RPMI7951 (cell line): ENCODE results near the gene COMMD1. TPM values are rescaled to one million over a fixed set of nuclear protein-coding genes. Genes with fewer than 3 reads are reported as not detected.
"Not testable (repeated sequence)": the region's sequence is repeated elsewhere in the genome, so short reads cannot be mapped to it uniquely, and the experiment has no call there.

Experiments used
- DNase-seq: peaks from one replicate; pipeline ENCODE4 v3.0.0-alpha.2; 2012; ENCODE audit warnings: low read depth
- total RNA-seq: library from RNA; depleted of rRNA; stranded (reverse); fragments of >200 nt; shearing (Covaris generic); gene quantifications from 2 replicates; pipeline ENCODE4 v1.2.3, GENCODE V29; 2014

Gene COMMD1
- total RNA-seq, 1 experiment from 2014 or later, result 78.7 TPM

- DNase-seq, result no peak
Observed at GRCh38 chr2:61924895-61925663, 19.6 kb downstream of the COMMD1 start.

GRCh38 chr2:61926531-61927477, 21.3 kb downstream of the COMMD1 start:
- no peak for DNase-seq

DNA sequence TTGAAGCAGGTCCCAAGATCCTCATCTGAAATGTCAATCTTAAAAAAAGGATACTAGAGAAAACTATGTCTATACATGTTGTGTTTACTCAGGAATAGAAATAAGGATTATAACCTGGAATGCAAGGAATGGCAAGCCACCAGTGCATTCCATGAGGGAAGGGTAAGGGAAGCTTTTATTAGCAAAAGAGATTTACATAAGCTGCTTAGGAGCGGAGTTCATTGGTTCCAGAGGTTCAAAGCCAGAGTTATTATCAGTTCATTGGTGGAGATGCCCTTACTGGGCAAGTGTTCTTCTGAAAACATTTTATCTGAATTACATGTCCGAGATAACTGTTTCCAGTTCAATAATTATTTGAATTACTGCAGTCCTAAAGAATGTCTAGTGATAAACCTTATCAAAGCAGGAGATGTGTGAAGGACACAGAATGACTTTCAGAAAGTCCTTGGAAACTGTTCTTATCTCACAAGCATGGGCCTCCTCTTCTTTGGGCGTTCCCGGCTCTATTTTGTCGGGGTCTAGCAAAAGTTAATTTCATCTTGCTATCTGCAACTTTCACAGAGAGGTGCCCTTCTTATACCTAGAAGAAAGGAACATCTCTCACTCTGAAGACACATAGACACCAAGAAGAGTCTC, 23.5 kb downstream of the COMMD1 start:
- DNase-seq, result no peak

GRCh38 chr2:61937098-61937497, 31.6 kb downstream of the COMMD1 start:
- no peak for DNase-seq

DNA sequence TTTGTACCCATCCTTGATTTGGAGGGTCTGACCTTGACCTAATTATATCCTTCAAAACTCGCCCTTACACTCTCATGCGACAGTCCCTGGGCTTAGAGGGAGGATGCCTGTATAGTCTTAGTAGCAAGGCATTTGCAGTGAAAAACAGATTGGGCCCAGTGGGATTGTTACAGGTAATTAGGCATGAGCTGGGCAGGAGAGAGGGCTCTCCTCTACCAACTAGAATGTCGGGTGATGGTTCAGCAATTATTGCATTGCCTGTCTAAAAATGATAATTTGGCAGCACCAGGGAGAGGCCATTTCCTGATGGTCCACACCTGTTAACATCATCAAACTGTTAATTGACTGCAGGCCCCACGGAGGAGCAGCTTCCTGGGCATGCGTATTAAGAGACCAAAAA, 32.4 kb downstream of the COMMD1 start:
- no peak for DNase-seq

DNA sequence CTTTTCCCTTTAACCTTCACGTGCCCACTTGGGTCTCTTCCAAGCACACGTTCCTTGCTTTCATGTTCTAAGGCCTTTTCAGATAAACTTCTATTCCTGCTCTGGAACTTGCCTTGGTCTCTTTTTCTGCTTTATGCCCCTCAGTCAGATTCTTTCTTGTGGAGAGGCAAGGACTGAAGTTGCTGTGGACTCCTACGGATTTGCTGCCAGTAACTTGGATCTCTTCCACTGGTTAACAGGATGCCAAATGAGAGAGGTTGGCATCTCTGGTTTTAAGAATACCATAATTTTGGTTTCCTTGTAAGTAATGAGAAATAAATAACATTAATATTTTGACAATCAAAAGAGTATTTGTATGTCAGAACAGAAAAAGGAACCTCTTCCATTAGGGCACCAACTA, 33.0 kb downstream of the COMMD1 start:
- no peak for DNase-seq

DNA sequence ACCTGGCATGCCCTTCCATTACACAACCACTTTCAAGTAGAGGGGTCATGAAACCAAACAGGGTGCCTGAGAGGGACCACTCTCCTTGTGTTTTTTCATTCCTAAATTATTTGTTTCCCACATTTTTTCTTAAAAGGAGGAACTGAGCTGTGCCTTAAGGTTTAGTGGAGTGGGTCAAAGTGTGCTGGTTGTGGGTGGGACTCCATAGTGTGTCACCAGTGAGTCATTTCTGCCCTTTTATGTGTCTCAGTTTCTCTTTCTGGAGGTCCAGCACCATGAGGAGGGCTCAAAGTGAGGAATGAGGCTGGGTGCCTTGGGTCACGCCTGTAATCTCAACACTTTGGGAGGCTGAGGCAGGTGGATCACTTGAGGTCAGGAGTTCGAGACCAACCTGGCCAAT, 37.8 kb downstream of the COMMD1 start:
- no peak for DNase-seq

DNA sequence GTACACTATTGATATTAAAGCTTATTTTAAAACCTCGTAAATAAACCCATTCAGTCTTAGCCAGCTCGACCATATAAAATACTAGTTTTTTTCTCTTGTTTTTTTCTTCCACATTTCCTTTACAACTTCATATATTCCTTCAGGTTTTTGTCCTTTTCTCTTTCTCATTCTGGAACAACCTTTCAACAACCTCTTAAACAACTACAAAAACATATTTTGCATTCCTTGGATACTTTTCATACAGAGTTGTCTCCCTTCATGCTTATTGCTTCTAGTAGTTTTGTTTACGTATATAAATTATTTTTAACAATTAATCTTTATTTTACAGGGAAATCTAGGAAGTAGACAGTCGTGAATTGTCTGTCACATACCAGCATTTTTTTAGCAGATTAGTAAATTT, 41.2 kb downstream of the COMMD1 start:
- DNase-seq, result no peak

GRCh38 chr2:61948661-61949457, 43.4 kb downstream of the COMMD1 start:
- peak; percentile 13 for DNase-seq

DNA sequence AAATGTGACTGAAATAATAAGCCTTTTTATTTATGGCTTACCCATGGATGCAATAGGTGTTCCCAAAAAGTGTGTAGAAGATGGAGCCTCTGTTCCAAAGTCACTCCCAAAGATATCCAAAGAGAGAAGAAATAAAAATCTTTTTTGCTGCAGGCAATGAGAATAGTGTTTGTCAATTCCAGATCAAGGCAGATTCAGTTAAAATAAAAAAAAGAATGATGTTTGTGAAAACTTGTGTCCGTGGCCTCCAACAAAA, 43.9 kb downstream of the COMMD1 start:
- no peak for DNase-seq

DNA sequence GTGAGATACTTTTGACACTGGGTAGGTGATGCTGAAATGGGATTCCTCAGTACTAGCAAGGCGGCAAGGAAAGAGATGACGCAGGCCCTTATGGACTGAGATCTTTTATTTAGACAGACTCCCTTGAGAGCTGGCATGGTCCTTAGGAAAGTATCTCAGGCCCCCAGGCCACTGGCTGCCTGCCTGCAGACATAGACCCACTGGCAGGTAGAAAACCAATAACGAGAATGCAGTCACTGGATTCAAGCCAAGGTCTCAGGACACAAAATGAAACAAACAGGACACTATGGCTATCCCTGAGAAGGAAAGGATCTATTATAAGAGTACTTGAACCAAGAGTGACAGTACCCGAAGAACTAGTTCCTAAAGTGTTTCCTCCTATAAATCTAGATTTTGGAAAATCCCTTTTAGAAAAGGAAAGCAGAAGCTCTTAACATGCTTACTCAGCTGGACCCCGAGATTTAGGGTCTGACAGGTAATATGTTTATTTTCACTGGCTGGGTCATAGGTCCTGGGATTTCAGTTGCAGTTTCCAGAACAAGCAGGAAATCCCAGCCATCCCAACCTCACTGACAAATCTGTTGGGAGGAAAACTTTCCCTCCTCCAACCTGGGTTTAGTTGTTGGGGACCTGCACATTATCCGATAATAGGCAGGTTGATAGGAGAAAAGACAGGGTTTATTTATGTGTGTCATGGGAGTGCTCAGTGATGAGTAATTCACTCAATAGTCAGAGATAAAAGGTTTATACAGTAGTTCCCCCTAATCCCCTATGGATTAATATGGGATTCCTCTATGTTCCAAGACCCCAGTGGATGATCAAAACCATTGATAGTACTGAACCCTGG, 44.5 kb downstream of the COMMD1 start:
- no peak for DNase-seq

GRCh38 chr2:61950571-61951315, 45.3 kb downstream of the COMMD1 start:
- no peak for DNase-seq

- DNase-seq, result no peak
Observed at GRCh38 chr2:61951881-61952280, 46.4 kb downstream of the COMMD1 start.

DNA sequence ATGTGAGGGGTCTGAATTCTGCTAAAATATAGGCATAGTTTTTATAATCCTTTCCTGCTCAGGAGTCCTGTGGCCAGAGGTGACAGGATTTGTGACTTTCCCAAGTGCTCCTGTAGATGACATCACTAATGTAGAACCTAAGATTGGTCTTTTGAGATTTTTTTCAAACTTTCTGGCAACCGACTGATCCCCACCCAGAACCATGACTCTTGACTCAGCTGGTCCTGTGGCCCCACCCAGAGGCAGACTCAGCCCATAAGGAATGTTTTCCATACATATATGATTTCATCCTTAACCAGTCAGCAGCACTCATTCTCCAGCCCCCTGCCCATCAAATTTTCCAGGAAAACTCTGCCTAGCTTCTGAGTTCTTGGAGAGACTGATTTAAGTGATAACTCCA, 46.8 kb downstream of the COMMD1 start:
- no peak for DNase-seq

DNA sequence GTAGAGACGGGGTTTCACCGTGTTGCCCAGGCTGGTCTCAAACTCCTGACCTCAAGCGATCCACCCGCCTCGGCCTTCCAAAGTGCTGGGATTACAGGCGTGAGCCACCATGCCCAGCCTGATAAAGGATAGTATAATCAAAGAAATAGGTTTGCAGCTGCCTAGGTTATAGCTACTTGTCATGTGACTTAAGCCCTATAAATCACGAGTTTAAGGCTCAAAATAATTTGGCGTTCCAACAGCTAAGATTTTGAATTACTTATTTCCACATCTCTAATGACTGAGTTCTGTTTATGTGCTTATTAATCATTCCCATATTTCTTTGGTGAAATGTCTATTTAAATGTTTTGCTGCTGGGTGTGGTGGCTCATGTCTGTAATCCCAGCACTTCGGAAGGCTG, 49.4 kb downstream of the COMMD1 start:
- not testable (repeated sequence) for DNase-seq

DNA sequence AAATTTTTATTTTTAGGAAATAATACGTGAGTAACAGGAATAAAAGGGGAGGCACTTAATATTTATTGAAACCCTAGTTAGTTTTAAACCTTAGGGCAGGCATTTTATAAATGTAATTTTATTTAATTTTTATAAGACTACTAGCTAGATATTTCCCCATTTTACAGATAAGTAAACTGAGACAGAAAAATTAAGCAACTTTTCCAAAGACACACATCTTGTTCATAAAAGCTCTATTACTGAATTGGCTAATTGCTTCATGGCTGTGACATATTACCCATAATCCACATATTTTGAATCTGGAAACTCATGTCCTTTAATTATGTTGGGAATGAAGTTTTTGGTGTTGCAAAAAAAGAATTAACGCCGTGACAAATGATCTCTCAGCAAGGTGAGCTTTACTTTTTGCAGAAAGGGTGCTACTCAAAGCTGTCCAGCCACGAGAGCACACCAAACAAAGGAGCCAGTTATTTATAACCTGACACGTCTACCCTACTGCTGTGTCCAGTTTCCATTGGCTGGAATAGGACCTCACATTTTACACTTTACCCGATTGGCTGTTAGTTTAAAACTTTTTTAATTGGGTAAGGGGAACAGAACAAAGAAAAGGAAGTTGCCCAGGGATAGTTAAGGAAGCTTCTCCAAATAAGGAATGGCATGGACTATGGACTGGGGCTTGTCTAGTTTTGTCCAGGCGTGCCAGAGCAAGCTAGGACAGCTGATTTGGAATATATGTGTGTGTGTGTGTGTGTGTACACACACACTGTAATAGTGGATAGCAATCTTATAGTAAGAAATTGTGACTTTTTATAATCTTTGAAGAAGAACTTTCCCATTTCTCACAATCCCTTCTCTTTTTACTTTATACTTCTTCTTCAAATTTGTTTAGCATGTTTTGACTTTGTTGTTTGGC, 54.2 kb downstream of the COMMD1 start:
- DNase-seq, result no peak

DNA sequence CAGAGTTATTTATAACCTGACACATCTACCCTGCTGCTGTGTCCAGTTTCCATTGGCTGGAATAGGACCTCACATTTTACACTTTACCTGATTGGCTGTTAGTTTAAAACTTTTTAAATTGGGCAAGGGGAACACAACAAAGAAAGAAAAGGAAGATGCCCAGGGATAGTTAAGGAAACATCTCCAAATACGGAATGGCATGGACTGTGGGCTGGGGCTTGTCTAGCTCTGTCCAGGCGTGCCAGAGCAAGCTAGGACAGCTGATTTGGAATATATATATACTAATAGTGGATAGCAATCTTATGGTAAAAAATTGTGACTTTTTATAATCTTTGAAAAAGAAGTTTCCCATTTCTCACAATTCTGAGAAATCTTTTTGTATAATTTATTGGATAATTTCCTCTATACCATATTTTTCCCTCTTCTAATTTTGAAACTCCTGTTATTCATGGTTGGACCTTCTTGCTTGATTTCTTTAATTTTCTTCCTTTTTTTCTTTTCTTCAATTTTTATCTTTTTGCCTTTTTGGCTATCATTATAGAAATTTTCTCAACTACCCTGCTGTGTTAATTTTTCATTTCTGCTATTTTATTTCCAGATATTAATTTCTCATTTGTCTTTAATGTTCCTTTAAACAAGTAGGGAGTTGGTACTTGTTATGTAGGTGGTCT, 55.9 kb downstream of the COMMD1 start:
- no peak for DNase-seq
